Measurements from ENCODE around the gene LAMA5. TPM values are rescaled to one million over a fixed set of nuclear protein-coding genes. Genes with fewer than 3 reads are reported as not detected.

Gene LAMA5
- total RNA-seq, 1 donor from 2014 or later: 12.1 TPM

- DNase-seq (ENCODE audit: low spot score): no peak
- Histone ChIP-seq H3K79me2 (ENCODE audit: low read depth) (no peaks in the 10 kb centered on the region), H3K36me3 (no peaks in the 10 kb centered on the region), H3K9me3 (ENCODE audit: low read depth) (no peaks in the 10 kb centered on the region), H3K27me3 (no peaks in the 10 kb centered on the region), H3K4me3 (no peak overlapping the region), H2AFZ (replicated peaks) (no peak overlapping the region), H3F3A (ENCODE audit: low read depth) (peaks cover 4% of the 10 kb centered on the region), H3K4me2 (no peak overlapping the region), H3K9ac (no peak overlapping the region), H3K27ac (no peak overlapping the region), H4K20me1 (ENCODE audit: low read depth) (no peaks in the 10 kb centered on the region), H3K4me1 (no peaks in the 10 kb centered on the region)
- no peaks in the 10 kb centered on the region for H3K4me1 Mint-ChIP-seq
- no peak overlapping the region for H3K4me3 Mint-ChIP-seq
- peaks cover 5% of the 10 kb centered on the region for H3K27me3 Mint-ChIP-seq (ENCODE audit: insufficient read depth, low read depth)
- no peak overlapping the region for H3K27ac Mint-ChIP-seq
- TF ChIP-seq EZH2 (IDR thresholded peaks at IDR 0.05) (no peak), EZH2phosphoT487 (IDR thresholded peaks at IDR 0.05) (no peak)
- TF ChIP-seq, protein P1, sequence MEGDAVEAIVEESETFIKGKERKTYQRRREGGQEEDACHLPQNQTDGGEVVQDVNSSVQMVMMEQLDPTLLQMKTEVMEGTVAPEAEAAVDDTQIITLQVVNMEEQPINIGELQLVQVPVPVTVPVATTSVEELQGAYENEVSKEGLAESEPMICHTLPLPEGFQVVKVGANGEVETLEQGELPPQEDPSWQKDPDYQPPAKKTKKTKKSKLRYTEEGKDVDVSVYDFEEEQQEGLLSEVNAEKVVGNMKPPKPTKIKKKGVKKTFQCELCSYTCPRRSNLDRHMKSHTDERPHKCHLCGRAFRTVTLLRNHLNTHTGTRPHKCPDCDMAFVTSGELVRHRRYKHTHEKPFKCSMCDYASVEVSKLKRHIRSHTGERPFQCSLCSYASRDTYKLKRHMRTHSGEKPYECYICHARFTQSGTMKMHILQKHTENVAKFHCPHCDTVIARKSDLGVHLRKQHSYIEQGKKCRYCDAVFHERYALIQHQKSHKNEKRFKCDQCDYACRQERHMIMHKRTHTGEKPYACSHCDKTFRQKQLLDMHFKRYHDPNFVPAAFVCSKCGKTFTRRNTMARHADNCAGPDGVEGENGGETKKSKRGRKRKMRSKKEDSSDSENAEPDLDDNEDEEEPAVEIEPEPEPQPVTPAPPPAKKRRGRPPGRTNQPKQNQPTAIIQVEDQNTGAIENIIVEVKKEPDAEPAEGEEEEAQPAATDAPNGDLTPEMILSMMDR (IDR thresholded peaks at IDR 0.05): no peak
- peaks cover 9% of the 10 kb centered on the region for H3K36me3 Mint-ChIP-seq
- no peaks in the 10 kb centered on the region for H3K9me3 Mint-ChIP-seq
Measured at GRCh38 chr20:62342910-62343309, 24.2 kb downstream of the LAMA5 start.

DNA sequence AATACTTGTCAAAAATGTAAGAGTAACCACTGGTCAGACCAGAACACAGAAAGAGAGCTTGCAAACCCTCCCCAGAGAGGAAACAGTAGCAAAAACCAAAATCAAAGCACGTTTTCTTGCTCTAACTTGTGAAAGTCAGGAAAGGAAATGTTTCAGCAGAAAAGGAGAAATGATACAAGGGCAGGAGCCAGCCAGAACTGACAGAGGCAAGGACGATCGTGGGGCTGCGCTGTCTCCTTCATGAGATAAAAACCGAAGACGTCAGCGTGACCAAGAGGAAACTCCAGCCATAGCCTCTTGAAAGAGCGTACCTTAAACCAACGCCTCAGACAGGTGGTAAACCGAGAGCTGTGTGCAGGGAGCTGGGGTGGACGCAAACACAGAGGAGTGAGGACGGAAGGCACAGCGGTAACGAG lies 27.5 kb downstream of the LAMA5 start:
- Histone ChIP-seq H3K4me2 (no peak overlapping the region), H3K4me1 (no peaks in the 10 kb centered on the region), H3K27me3 (no peaks in the 10 kb centered on the region), H3K9ac (no peak overlapping the region), H3K36me3 (no peaks in the 10 kb centered on the region), H3K4me3 (no peak overlapping the region), H3F3A (ENCODE audit: low read depth) (peaks cover 4% of the 10 kb centered on the region), H4K20me1 (ENCODE audit: low read depth) (no peaks in the 10 kb centered on the region), H2AFZ (replicated peaks) (no peak overlapping the region), H3K79me2 (ENCODE audit: low read depth) (no peaks in the 10 kb centered on the region), H3K27ac (no peak overlapping the region), H3K9me3 (ENCODE audit: low read depth) (no peaks in the 10 kb centered on the region)
- Mint-ChIP-seq H3K36me3 (peaks cover 6% of the 10 kb centered on the region), H3K9me3 (no peaks in the 10 kb centered on the region), H3K27me3 (ENCODE audit: insufficient read depth, low read depth) (peaks cover 3% of the 10 kb centered on the region), H3K4me1 (no peaks in the 10 kb centered on the region), H3K4me3 (no peak overlapping the region), H3K27ac (no peak overlapping the region)
- TF ChIP-seq EZH2phosphoT487 (IDR thresholded peaks at IDR 0.05): no peak
- TF ChIP-seq EZH2 (IDR thresholded peaks at IDR 0.05): no peak
- TF ChIP-seq, protein P1 (IDR thresholded peaks at IDR 0.05): no peak
- DNase-seq (ENCODE audit: low spot score): no peak

- no peaks in the 10 kb centered on the region for H3K9me3 ChIP-seq (ENCODE audit: low read depth)
- no peak for TF ChIP-seq EZH2 (IDR thresholded peaks at IDR 0.05)
- no peak for TF ChIP-seq EZH2phosphoT487 (IDR thresholded peaks at IDR 0.05)
- TF ChIP-seq, protein P1 (IDR thresholded peaks at IDR 0.05): no peak
- no peak overlapping the region for H3K27ac ChIP-seq
- H3K27me3 ChIP-seq: no peaks in the 10 kb centered on the region
- Mint-ChIP-seq H3K36me3 (peaks cover 5% of the 10 kb centered on the region), H3K27ac (no peak overlapping the region), H3K9me3 (no peaks in the 10 kb centered on the region), H3K27me3 (ENCODE audit: insufficient read depth, low read depth) (peaks cover 3% of the 10 kb centered on the region), H3K4me3 (no peak overlapping the region), H3K4me1 (no peaks in the 10 kb centered on the region)
- no peak overlapping the region for H3K9ac ChIP-seq
- no peaks in the 10 kb centered on the region for H3K79me2 ChIP-seq (ENCODE audit: low read depth)
- no peak overlapping the region for H2AFZ ChIP-seq (replicated peaks)
- no peaks in the 10 kb centered on the region for H3K36me3 ChIP-seq
- H3F3A ChIP-seq (ENCODE audit: low read depth): peaks cover 4% of the 10 kb centered on the region
- H4K20me1 ChIP-seq (ENCODE audit: low read depth): no peaks in the 10 kb centered on the region
- DNase-seq (ENCODE audit: low spot score): no peak
- no peak overlapping the region for H3K4me3 ChIP-seq
- H3K4me1 ChIP-seq: no peaks in the 10 kb centered on the region
- no peak overlapping the region for H3K4me2 ChIP-seq
Measured at GRCh38 chr20:62338294-62338620, 28.9 kb downstream of the LAMA5 start.

Measured in neural progenitor cell (in vitro differentiated cells).